Ramos (cell line): ENCODE measurements around the gene PRLH.
"Not testable (repeated sequence)": the region's sequence is repeated elsewhere in the genome, so short reads cannot be mapped to it uniquely, and the experiment has no call there.

Source experiments
- in situ Hi-C: fragments of 300-500 bp; cut with MboI; formaldehyde crosslinking; loops from one replicate; pipeline ENCODE4 v1.14.3; 2022; ENCODE audit warnings: low sequenced_read_pairs; ENCODE audit not compliant: unreplicated experiment

The PRLH gene

GRCh38 chr2:237597196-237598145 lies 31.1 kb downstream of the PRLH start:
- in situ Hi-C loops, result no loop called here

GRCh38 chr2:237598468-237599208 lies 32.3 kb downstream of the PRLH start:
- in situ Hi-C loops, result no loop called here

GRCh38 chr2:237599465-237600110 lies 33.2 kb downstream of the PRLH start:
- in situ Hi-C loops, result no loop called here

- in situ Hi-C loops, result no loop called here
Measured at GRCh38 chr2:237600205-237600846, 34.0 kb downstream of the PRLH start.

- in situ Hi-C loops, result no loop called here
Measured at GRCh38 chr2:237601453-237602116, 35.2 kb downstream of the PRLH start.

GRCh38 chr2:237602409-237602808 lies 36.0 kb downstream of the PRLH start:
- in situ Hi-C loops, result no loop called here

- in situ Hi-C loops, result no loop called here
Measured at GRCh38 chr2:237603049-237603717, 36.8 kb downstream of the PRLH start.

GRCh38 chr2:237603718-237604362 lies 37.5 kb downstream of the PRLH start:
- in situ Hi-C loops, result no loop called here

- in situ Hi-C loops, result no loop called here
Measured at GRCh38 chr2:237604391-237604790, 38.0 kb downstream of the PRLH start.

- in situ Hi-C loops, result no loop called here
Measured at GRCh38 chr2:237604960-237605359, 38.6 kb downstream of the PRLH start.

GRCh38 chr2:237606522-237606921 lies 40.1 kb downstream of the PRLH start:
- in situ Hi-C loops, result not testable (repeated sequence)

GRCh38 chr2:237612527-237613357 lies 46.4 kb downstream of the PRLH start:
- in situ Hi-C loops, result no loop called here

GRCh38 chr2:237613679-237614078 lies 47.3 kb downstream of the PRLH start:
- in situ Hi-C loops, result no loop called here

- in situ Hi-C loops, result no loop called here
Measured at GRCh38 chr2:237614151-237614720, 47.9 kb downstream of the PRLH start.

GRCh38 chr2:237615631-237616249 lies 49.4 kb downstream of the PRLH start:
- in situ Hi-C loops, result no loop called here

GRCh38 chr2:237616373-237616733 lies 50.0 kb downstream of the PRLH start:
- in situ Hi-C loops, result no loop called here
